HepG2 (cell line): ENCODE results near the gene FAM169A. TPM values are rescaled to one million over a fixed set of nuclear protein-coding genes. Genes with fewer than 3 reads are reported as not detected.
A peak's percentile ranks its signal among the peaks of the same experiment; 100 is the strongest.

ENCODE experiments used
- ARNT2 ChIP-seq: sonication (generic); formaldehyde crosslinking; IDR thresholded peaks from 2 replicates; pipeline ENCODE4 v1.8.0; 2022; ENCODE audit warnings: mild to moderate bottlenecking, low read depth, missing genetic modification reagents, moderate library complexity
- ATF7 ChIP-seq, 2 experiments: fragments of 450-650 bp in 1 of 2; sonication (generic) in 1 of 2; formaldehyde crosslinking in 1 of 2; IDR thresholded peaks; 2 replicates each; pipeline versions ENCODE4 v1.4.0 to v1.6.1; 2016 to 2020; ENCODE audit warnings: antibody characterized with exemption in 1 of 2, mild to moderate bottlenecking in 1 of 2, missing genetic modification reagents in 1 of 2
- CEBPZ ChIP-seq: IDR thresholded peaks from 2 replicates; pipeline ENCODE4 v1.6.1; 2012; ENCODE audit warnings: low read length, improper control_type of control experiment
- CENPBD1 ChIP-seq: sonication (generic); formaldehyde crosslinking; IDR thresholded peaks from 2 replicates; pipeline ENCODE4 v1.8.0; 2022; ENCODE audit warnings: missing genetic modification reagents, low read depth, mild to moderate bottlenecking, borderline replicate concordance
- HDAC1 ChIP-seq: sonication (generic); formaldehyde crosslinking; IDR thresholded peaks from 2 replicates; pipeline ENCODE4 v1.5.1; 2020; ENCODE audit warnings: mild to moderate bottlenecking, missing genetic modification reagents
- SKIL ChIP-seq: sonication (generic); formaldehyde crosslinking; IDR thresholded peaks from 2 replicates; pipeline ENCODE4 v1.8.0; 2022; ENCODE audit warnings: missing genetic modification reagents, mild to moderate bottlenecking, moderate library complexity, borderline replicate concordance
- YEATS2 ChIP-seq: sonication (generic); formaldehyde crosslinking; IDR thresholded peaks from 2 replicates; pipeline ENCODE4 v1.4.0; 2020; ENCODE audit warnings: missing genetic modification reagents, borderline replicate concordance
- ZBTB43 ChIP-seq: sonication (generic); formaldehyde crosslinking; conservative IDR thresholded peaks from 2 replicates; pipeline ENCODE4 v1.4.0; 2020; ENCODE audit warnings: missing genetic modification reagents
- ZFYVE20 ChIP-seq: sonication (generic); formaldehyde crosslinking; IDR thresholded peaks from 2 replicates; pipeline ENCODE4 v1.8.0; 2023; ENCODE audit warnings: low read depth, mild to moderate bottlenecking, moderate library complexity, missing genetic modification reagents, borderline replicate concordance
- ZNF142 ChIP-seq: sonication (generic); formaldehyde crosslinking; IDR thresholded peaks from 2 replicates; pipeline ENCODE4 v1.4.0; 2020; ENCODE audit warnings: missing genetic modification reagents
- ZNF576 ChIP-seq: sonication (generic); formaldehyde crosslinking; IDR thresholded peaks from 2 replicates; pipeline ENCODE4 v1.4.0; 2020; ENCODE audit warnings: mild to moderate bottlenecking, missing genetic modification reagents
- ZNF775 ChIP-seq: sonication (generic); formaldehyde crosslinking; IDR thresholded peaks from 2 replicates; pipeline ENCODE4 v1.4.0; 2020; ENCODE audit warnings: missing genetic modification reagents, mild to moderate bottlenecking, moderate library complexity, borderline replicate concordance
- ZSCAN31 ChIP-seq: sonication (generic); formaldehyde crosslinking; IDR thresholded peaks from 2 replicates; pipeline ENCODE4 v1.5.0; 2020; ENCODE audit warnings: low read depth, mild to moderate bottlenecking, missing genetic modification reagents
- polyA plus RNA-seq, 8 experiments: library from polyadenylated mRNA; depleted of rRNA in 3 of 8; stranded (reverse) in 7 of 8; unstranded in 1 of 8; fragments of >200 nt; fragmentation: Illumina TruSeq in 4 of 8; extraction: Trizol in 4 of 8; gene quantifications; 2 replicates each; pipeline versions ENCODE4 v1.2.1 to v1.2.3, GENCODE V29; 2011 to 2016; ENCODE audit warnings: low read depth in 4 of 8, missing spikeins in 1 of 8, mixed read lengths in 1 of 8; ENCODE audit not compliant: insufficient read depth in 1 of 8
- total RNA-seq, 5 experiments: library from RNA; depleted of rRNA; stranded (reverse); fragments of >200 nt; fragmentation: Illumina TruSeq; extraction: Trizol; gene quantifications; 2 replicates each; pipeline ENCODE4 v1.2.3, GENCODE V29; 2016; ENCODE audit warnings: low read depth in 1 of 5

Gene FAM169A
- total and polyA plus RNA-seq, 2 of the 13 experiments (the other 11 are each of a cell fraction or from before 2014, with no cell fraction given) = 21.1 to 110 TPM

GRCh38 chr5:74766849-74767578 lies 99.2 kb downstream of the FAM169A start, which contains the start of the genes GFM2 and NSA2 (continued):
- peak; percentile 80; the same call in 1 of the 2 replicates for TF ChIP-seq ZBTB43 (CRISPR knock-in tag)
- TF ChIP-seq ZNF576 (CRISPR knock-in tag) = no peak
- TF ChIP-seq ARNT2 = 0 out of 2 replicates have a peak, but pooled peaks have one; percentile 38
- peak; percentile 98 for TF ChIP-seq YEATS2 (CRISPR knock-in tag)
- TF ChIP-seq ATF7 (IDR thresholded peaks at IDR 0.05) = no peak
- peak; percentile 64; the same call in 1 of the 2 replicates for TF ChIP-seq ATF7 (CRISPR knock-in tag; IDR thresholded peaks at IDR 0.05)
- TF ChIP-seq ZSCAN31 = no peak; the same call in 1 of the 2 replicates
- TF ChIP-seq ZNF142 (CRISPR knock-in tag) = peak; percentile 82
- TF ChIP-seq HDAC1 (CRISPR knock-in tag) = peak; percentile 98
- TF ChIP-seq CENPBD1 (CRISPR knock-in tag) = no peak
- TF ChIP-seq SKIL (CRISPR knock-in tag) = no peak
- no peak for TF ChIP-seq ZNF775 (CRISPR knock-in tag)
- TF ChIP-seq CEBPZ = no peak
- no peak for TF ChIP-seq ZFYVE20 (CRISPR knock-in tag)
